Measurements from ENCODE around the gene CAGE1.

The CAGE1 gene

DNA sequence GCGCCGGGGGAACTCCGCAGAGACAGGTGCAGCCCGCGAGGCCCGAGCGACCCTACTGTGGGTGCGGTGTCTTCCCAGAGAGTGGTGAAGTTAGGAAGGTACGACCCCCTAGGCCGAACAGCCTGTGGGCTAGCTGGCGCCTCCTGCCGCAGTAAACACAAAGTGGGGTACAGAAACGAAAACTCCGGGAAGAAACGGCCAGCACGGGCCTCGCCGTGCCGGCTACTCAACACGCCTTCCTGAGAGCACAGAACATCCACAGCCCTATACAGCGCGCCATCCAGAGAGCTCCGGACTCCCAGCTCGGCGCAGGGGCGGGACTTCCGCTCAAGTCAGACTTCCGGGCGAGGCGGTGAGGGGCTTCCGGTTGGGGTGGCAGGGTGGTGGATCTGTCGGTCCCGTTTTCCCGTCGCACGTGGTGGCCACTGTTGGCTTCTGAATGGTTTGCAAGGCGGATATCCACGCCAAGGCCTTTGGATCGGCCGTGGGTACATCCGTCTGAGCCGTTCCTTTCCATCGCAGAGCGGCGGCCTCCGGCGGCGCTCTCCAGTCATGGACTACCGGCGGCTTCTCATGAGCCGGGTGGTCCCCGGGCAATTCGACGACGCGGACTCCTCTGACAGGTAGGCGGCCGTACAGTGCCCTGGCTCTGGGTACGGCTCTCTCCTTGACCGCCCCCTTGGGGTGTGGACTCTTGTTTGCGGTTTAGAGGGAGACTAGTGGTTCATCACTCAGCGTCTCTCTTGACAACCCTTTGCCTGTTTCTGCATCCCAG lies at the start of gene CAGE1, which contains the start of gene RIOK1:
CAGE1 (minus strand) TSS at position 292 of the 775 bp plus-strand sequence. CDS start 2,569 bp downstream, outside the sequence.
RIOK1 (plus strand) TSS at position 358 of the 775 bp plus-strand sequence; CDS start at position 553, 195 bp downstream.
- DNase-seq: peak; percentile 93

DNA sequence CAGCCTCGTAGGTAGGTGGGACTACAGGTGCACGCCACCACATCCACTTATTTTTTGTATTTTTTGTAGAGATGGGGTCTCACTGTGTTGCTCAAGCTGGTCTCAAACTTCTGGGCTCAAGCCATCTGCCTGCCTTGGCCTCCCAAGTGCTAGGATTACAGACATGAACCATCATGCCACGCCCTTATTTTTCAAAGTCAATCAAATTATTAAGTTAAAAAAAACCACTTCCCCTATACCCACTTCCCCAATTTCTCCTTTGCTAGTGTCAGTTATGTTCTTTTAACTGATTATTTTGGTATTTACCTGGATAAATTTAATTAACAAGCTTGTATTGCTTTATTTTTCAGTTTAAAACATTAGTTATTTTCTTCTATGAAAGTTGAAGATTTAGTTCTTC lies 49.7 kb upstream of the CAGE1 start:
- DNase-seq: no peak

DNA sequence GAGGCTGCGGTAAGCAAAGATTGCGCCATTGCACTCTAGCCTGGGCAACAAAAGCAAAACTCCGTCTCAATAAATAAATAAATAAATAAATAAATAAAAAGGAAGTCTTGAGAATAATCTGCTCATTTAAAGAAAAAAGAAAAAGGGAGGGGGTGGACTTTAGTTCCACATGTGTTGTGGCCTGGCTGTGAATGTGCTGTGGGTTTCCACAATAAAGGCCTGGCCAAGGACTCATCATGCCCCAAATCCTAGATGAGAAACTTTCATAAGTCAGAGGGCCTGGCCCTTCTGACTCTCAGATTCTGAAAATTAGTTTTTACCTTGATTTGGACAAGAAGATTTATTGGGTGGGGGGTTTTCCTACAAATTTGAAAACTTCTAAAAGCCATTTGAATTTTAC lies 48.5 kb upstream of the CAGE1 start:
- no peak for DNase-seq

DNA sequence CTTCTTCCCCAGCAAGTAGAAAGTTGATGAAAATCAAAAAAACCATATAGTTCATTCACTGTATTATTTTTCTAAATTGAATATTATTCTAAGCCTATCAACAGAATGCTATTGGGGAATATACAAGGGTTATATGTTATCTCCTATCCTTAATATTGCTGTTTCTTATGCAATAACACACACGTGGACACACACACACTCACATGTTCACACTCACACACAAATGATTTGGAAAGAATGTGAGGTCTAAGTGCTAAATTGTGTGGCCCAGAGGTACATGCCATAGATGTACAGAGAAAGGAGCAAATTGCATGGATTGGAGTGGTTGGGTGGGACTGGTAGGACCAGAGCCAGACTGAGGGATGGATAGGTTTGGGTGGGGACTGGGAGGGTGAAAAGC lies 45.1 kb upstream of the CAGE1 start:
- DNase-seq: no peak

DNA sequence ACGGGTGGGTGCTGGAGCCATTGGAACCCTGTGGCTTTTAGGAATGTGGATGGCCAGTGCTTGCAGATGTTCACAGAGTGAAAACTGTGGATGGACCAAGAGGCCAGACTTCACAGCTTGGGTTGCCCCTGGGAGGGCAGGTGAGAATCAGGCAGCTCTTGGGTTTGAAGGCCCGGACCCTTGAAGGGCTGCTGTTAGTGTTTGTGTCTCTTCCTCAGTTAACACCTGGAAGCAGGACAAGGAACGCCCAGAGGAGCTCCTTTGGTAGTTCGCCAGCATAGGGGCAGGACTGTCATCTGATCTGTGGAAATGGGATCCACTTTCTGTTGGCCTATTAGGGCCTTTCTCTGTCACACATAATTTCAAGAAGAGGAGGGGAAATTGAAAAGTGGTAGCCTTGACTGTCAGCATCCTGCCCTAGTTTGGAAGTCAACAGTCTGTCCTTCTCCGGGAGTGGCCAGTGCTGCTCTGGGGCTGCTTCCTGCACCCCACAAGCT lies 43.6 kb upstream of the CAGE1 start:
- no peak for DNase-seq

DNA sequence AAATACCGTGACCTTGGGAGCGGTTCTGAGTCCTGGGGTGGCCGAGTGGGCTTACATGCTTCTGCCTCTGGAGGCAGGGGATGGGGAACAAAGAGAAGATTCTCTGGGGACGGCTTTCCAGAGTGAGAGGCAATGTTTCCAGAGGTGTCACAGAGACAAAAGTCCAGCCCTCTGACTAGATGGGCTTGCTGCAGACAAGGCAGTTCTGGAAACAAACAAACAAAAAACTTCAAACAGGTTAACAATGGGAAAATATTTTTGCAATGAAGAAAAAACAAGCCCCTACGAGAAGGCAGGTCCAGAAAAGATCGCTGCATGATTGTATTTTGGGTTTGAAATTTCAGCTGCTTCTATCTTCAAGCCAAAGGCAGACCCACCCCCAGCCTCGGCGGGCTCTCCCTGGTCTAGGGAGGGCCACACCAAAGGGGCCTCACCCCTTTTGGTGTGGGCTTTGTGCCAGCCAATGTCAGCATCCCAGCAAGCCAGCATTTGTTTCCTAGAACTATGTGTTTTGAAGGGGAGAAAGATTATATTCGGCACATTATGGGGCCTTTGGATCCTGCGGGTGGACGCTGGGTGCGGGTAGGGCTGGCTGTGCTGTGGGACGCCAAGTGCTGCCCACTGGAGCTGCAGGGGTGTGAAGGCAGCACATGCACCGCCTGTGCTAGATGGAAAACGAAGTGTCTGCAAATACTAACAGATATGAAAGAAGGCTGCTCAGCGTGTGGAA lies 43.0 kb upstream of the CAGE1 start:
- DNase-seq: no peak

DNA sequence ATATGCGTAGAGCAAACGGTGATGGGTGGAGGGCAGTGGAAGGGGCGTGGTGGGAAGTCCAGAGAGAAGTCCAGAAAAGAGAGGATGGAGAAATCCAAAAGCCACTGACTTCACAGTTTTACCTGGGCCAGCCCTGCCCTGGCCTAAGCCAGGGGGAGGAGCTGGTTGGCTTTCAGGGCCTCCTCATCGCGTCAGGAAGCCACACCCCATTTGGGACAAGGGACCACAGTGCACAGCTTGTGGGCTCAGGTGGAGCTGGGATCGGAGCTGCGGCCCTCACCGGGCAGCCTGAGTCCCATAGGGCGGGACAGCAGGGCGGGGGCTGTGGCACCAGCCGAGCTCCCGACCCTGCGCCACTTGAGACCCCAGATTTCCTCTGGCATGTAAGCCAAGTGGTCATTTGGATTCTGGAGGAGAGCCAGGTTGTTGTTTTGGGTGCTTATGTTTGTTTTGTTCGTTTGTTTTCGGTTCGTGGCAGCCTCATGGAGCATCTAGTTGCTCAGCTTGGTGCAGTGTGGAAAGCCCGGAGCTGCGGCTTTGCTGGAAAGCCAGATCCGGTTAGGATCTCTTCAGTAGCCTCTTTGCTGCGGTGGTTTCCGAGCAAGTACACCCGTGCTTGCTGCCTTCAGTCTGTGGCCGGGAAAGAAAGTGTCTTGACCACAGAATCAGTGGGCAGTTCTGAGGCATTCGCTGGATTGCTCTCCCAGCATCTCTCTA lies 42.3 kb upstream of the CAGE1 start:
- no peak for DNase-seq

DNA sequence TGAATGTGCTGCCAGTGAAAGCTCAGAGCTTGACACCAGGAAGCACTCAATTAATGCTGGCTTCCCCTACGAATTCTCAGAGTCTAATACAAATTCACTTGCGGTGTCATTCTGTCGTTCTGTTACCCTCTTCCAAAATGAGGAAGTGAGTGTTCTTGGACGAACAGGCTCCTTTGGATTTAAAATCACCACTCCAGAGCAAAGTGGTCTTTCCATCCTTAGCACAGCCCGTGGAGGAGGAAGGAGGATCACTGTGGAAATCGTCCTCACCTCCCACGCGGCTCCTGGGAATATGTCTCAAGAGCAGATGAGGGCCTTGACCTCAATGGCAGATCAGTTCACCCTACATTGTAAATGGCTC lies 41.8 kb upstream of the CAGE1 start:
- DNase-seq: no peak

DNA sequence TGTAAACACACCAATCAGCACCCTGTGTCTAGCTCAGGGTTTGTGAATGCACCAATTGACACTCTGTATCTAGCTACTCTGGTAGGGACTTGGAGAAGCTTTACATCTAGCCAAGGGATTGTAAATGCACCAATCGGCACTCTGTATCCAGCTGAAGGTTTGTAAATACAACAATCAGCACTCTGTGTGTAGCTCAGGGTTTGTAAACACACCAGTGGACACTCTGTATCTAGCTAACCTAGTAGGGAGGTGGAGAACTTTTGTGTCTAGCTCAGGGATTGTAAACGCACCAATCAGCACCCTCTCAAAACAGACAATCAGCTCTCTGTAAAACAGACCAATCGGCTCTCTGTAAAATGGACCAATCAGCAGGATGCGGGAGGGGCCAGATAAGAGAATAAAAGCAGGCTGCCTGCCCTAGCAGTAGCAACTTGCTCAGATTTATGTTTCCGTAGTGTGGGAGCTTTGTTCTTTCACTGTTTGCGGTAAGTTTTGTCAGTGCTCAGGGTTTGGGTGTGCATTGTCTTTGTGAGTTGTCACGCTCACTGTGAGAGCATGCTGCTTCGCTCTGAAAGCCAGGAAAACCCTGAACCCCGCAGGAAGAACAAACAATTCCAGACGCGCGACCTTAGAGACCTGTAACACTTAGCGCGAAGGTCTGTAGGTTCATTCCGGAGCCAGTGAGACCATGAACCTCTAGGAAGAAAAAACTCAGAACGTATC lies 37.1 kb upstream of the CAGE1 start:
- no peak for DNase-seq

DNA sequence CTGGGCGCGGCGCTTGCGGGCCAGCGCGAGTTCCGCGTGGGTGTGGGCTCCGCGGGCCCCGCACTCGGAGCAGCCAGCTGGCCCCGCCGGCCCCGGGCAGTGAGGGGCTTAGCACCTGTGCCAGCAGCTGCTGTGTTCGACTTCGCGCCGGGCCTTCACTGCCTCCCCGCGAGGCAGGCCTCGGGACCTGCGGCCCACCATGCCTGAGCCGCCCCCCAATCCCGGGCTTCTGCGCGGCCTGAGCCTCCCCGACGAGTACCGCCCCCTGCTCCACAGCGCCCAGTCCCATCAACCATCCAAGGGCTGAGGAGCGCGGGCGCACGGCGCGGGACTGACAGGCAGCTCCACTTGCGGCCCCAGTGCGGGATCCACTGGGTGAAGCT lies 36.3 kb upstream of the CAGE1 start:
- DNase-seq: no peak

DNA sequence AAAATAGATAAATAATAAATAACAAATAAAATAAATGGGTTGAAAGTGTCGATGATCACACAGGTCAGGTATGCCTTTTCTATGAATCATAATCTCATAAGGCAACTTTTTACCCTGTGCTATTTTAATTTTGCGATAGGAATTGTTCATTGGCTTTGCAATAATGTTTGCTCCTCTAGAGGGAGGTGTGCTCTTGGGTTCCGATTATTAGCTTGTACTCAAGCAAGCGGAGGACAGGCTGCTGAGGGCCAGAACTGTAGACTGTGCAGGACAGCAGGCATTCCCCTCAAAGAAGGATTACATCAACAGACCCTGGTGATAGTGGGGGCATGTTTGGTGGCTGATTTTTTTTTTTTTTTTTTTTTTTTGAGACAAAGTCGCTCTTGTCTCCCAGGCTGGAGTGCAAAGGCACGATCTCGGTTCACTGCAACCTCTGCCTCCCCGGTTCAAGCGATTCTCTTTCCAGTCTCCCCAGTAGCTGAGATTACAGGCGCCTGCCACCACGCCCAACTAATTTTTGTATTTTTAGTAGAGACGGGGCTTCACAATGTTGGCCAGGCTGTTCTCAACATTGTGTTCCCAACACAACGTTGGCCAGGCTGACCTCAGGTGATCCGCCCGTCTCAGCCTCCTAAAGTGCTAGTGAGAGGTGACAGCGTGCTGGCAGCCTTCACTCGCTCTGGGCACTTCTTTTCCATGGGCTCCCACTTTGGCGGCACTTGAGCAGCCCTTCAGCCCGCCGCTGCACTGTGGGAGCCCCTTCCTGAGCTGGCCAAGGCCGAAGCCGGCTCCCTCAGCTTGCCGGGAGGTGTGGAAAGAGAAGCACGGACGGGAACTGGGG lies 35.6 kb upstream of the CAGE1 start:
- no peak for DNase-seq

DNA sequence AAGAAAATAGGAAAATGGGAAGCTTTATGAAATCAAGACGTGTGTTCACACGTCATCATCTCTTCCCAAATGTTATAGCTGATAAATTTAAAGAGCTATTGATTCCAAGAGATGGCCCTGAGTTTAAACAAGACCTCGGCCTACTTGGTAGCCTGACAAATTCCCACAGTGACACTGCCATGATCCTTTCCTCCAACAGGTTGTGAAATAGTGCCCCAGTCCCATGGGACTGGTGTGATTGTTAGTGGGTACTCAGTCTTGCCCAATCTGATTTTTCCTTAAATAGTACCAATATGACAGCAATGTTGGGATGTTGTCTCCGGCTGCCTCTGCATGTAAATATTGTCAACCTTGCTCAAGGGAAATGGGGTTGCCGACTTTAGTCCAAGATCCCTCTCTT lies 34.5 kb upstream of the CAGE1 start:
- no peak for DNase-seq

DNA sequence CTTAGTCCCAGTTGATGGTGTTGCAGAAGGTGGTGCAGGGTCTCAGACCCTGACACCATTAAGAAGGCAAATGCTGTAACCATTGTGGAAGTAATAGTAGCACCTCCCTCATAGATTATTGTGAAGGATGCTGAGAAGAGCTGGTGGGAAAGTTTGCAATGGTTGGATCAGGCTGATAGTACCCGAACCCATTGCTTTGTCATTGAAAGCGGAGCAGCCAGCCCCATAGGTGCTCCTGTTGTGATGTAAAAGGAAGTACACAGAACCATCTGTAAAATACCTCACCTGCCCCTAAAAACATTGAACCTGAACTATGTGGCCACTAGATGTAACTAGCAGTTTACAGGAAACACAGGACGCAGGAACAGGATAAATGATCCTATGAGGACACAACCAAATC lies 31.5 kb upstream of the CAGE1 start:
- DNase-seq: no peak

DNA sequence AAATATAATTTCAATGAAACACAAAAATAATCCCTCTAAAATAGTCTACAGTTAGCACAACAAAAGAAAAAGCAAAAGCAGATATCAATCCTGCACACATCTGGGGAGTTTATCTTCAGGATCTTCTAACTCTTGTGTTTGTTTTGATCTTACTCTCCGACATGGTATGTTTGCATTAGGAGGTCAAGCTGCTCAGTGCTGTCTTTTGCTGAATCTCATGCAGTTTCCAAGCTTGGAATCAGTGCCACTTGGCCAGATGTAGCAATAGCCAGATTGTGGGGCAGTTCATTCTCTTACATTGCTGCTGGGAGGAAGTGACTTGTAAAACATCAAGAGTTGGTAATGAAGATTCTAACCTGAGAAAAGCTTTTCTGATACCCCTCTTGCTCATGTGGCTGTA lies 29.5 kb upstream of the CAGE1 start:
- no peak for DNase-seq

DNA sequence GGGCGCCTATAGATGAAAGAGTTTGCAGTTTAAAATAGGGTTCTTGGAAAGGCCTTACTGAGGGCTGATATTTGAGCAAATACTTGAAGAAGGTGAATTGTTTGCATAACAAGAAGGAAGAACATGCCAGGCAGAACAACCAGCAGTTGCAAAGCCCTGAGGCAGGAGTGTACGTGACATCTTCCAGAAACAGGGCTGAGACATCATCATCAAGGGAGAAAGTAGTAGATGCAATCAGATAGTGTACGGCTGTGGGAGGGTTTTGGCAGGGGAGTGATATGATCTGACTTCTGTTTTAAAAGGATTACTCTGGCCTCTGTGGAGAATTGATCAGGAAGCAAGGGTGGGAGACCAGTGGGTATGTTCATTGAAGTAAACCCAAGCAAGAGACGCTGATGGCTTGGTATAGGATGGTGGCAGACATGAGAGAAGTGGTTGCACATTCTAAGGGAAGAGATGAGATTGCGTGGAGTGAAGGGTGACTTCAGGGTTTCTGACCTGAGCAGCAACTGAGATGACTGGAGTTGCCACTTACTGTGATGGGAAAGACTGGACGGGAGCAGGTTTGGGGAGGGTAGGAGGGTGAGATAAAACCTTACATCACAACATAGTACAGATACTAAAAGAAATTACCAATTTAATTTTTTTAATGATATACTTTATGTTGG lies 28.8 kb upstream of the CAGE1 start:
- no peak for DNase-seq

DNA sequence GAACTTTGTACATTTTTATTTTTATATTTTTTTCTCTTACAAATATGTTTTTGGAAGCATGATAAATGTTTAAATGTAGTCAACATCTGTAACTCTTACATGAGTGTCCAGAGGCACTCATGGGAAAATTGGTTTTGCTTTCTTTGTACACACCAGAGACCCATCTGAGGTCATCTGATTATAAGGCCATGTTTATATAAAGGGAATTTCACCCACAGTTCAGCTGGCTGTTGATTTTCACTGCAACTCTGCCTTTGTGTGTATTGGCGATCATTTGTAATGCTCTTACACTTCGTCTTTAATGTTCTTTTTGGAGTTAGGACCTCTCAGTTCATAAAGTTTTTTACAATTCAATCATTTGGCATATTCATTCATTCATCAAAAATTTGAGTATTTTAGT lies 28.1 kb upstream of the CAGE1 start:
- no peak for DNase-seq

DNA sequence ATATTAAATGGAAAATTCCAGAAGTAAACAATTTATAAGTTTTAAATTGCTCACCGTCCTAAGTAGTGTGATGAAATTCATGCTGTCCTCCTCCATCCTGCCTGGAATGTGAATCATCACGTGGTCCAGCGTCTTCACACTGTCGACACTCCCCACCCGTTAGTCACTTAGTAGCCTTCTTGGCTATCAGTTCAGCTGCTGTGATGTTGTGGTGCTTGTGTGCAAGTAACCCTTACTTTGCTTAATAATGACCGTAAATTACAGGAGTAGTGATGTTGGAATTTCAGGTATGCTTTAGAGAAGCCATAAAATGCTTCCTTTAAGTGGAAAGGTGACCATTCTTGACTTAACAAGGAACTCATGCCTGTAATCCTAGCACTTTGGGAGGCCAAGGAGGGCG lies 25.3 kb upstream of the CAGE1 start:
- DNase-seq: no peak

DNA sequence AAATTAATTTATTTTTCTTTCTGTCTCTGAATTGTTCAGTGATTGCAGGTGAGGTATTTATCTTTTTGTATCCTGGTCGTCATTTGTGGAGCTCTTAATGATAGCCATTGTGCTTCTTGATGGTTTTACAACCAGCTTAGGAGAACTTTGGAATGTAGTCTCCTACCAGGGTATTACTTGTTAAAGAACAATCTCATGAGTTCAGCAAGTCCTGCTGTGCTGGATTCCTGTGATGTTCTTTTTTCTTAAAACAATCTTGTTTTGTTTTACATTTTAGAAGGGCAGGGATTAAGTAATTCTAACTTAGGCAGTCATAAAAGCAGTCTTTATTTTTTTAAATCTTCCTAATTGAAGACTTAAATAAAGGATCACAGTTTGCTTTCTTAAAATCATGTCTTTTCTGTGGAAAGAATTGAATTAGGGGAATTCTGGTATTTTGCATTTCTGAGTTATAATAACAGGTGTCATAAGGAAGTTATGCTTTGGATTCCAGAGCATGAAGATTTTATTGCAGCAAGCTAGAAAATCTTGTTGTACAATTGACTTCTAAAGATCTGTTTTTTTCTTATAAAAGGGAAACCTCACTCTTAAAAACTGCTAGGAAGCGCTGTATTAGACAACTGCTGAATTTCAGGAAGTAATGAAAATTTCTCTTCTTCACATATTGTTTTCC lies 23.7 kb upstream of the CAGE1 start:
- no peak for DNase-seq

DNA sequence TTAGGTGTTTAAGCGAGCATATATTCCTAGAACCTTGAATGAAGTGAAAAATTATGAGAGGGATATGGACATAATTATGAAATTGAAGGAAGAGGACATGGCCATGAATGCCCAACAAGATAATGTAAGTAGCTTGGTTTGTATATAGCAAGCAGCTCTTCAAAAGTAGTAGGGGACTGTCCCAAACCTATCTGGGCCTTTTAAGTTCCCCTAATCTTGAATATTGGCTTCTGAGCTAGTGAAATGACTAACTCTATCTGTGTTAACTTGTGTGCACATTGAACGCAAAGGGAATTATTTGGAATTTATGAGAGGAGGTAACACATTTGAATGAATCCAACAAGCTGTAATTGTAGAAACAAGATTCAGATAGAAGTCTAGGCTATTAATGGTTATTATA lies 21.8 kb upstream of the CAGE1 start:
- DNase-seq: no peak

DNA sequence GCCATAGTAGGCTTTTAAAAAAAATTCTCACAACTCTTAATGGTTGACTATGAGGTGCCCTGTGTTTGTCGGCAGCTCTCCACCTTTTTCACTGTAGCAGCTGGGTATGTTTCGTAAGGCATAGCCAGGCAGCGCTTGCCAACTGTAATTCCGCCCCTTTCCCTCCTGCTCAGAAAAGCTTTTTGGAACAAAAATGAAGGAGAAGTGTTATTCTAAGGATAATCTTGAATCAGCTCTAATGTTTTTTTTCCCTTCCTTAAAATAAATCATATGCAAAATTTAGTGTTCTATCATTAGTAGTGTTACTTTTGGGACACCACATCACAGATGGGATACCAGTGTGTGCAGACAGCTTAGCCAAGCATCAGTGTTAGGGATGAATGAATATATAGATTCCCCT lies 21.3 kb upstream of the CAGE1 start:
- no peak for DNase-seq

DNA sequence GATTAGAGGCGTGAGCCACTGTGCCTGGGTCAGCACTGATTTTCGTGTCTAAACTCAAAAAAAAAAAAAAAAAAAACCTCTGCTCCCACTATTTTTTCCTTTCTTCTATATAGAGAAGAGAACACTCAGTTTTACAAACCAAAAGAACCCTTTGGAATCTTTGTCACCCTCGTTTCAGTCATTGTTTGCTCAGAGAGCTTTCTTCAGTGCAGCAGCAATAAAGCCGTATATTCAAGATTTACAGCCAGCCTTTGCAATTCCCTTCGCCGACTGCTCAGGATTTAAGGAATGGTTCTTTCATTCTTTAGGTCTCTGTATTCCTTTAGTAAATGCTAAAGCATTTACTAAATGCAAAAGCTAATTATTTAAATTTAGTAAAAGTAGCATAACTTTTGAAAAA lies 20.2 kb upstream of the CAGE1 start:
- DNase-seq: no peak
